HUDEP-2 (cell line): Measurements from ENCODE around the gene APBB2.
A peak's percentile ranks its signal among the peaks of the same experiment; 100 is the strongest.

Experiments used
- DNase-seq, 76 experiments: peaks; one replicate each; lab custom pipeline; 2025; ENCODE audit not compliant: unreplicated experiment in 76 of 76; lab: John Stamatoyannopoulos, UW

Gene APBB2

DNA sequence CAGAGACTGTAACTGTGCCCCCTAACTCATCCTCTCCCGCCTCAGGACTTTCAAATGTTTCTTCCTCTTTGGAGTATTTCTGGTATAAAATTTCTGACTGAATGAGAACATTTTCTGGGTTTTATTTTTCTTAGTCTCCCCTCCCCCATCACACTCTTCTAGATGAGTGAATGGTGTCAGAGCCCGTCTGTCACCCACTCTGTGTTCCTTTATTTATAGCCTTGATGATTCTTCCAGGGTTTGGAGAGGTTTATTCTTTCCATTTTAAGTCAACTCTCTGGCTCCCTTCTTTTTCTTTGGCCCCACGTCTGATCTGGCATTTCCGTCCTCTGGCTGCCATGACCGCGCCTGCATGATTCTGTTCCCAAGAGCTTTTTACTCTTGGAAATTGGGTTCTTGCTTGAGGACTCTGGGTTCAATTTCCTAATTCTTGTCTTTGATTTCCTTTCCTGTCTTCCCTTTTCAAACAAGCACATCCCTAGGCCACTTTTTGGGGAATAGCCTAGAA, 335.7 kb downstream of the APBB2 start:
- DNase-seq = no peak

DNA sequence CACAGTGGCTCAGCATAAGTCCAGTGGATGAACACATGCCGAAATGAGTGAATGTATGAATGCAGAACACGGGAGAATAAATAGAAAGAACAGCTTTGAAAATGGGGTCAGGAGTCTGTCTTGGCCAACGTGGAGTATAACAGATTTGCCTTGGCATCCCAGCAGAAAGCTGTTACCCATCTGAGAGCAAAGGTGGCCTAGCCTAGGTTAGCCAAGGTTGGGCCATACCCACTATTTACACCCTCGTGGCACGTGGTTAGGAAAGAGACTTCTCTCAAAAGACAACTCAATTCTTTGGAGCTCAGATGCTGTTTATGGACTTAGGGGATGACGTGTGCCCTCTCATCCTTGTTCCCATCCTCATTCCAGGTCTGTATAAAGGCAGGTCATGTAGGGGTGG, 337.3 kb downstream of the APBB2 start:
- DNase-seq = no peak

DNA sequence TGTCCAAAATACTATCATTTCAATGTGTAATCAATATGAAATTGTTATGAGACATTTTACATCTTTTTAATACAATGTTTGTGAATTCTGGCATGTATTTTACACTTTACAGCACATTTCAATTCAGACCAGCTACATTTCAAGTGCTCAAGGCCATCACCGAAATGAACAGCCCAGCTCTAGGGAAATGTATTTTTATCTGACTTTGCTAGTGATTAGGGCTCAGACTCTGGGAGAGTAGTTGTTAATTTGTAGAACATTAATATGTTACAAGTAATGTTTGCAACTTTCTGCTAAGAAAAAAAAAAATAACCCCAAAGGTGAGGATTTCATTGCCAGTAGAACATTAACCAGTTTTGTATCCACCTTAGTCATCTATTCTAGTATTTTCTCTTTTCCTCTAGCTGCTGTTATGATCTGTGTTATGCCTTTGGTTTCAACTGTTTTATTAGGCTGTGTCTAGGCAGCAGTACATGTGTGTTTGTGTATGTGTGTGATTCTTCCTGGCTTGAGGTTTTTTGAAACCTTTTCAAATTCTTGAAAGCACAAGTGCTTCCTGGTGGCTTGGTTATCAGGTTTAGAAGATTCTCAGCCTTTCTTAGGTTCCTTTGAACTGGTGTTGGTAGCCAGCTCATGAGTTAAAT, 338.7 kb downstream of the APBB2 start:
- DNase-seq = no peak

DNA sequence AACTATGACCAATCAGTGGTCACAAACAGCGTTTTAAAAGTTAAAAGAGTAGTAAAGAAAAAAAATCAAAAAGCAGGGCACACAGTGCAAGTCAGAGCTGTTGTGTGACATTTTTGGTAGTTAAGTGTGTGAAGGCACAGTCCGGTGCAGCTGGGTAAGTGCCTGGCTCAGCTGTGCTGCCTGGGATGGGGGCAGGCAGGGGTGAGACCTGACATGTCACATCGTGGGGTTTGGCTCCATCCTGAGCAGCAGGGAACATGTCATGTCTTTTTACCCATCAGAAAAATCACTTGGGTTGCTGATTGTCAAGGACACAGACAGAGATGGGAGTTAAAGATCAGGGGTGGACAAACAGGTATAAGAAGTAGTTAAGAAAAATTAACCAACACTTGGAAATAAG, 339.4 kb downstream of the APBB2 start:
- DNase-seq = no peak

DNA sequence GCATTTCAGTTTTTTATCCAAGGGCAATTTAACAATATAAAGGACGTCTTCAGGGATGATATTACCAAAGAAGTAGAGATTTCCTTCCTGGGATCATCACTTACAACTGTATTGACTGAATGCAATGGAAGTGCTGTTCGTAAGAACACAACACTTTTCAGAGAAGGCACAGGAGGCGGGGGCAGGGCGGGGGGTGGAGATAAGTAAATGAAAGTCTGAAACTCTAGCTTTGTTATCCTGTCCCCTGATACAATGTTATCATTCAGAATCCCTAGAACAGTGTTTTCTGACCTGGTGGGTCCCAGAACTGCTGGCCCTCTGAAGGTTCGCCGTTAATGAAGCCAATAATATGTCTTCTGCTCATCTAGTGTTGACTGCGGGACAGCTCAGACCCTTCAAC, 340.0 kb downstream of the APBB2 start:
- DNase-seq = no peak

DNA sequence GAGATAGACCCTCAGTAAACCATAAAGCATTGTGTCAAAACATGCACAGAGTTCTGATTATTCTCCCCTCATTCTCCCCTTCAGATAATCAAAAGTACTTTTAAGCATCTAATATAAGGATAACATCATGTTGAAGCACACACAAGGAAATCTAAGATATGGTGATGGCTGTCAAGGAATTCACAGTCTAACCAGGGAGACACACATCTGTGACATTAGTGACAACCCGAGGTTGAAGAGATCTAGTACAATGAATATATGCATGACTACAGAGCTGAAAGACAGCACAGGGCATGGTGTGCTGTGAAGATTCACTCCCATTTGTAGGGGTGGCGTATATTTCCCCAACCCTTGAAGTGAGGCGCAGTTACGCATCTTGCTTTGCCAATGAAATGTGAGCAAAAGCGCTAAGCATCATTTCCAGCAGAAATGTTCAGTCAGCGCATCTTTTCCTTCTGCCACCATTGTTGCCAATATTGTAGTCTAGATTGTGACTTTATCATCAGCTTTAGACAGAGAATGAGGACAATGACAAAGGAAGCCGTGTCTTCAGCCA, 342.6 kb downstream of the APBB2 start:
- no peak for DNase-seq

DNA sequence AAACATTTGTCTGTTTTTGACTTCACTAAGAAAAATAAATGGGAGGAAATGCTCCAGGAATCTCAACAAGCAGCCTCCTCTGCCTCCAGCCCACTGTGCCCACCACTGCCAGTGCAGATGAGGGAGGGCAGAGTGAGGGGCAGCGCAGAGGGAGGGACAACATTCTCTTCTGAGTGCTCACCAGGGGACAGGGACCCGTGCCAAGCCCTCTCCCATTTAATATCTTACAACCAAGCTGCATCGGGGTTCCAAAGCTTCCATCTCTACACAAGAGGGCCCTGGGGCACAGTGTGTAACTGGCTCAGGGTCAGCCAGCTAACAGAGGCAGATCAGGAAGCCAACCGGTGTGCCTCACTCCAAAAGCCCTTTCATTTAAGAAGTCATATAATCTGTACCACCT, 344.2 kb downstream of the APBB2 start:
- DNase-seq = no peak

DNA sequence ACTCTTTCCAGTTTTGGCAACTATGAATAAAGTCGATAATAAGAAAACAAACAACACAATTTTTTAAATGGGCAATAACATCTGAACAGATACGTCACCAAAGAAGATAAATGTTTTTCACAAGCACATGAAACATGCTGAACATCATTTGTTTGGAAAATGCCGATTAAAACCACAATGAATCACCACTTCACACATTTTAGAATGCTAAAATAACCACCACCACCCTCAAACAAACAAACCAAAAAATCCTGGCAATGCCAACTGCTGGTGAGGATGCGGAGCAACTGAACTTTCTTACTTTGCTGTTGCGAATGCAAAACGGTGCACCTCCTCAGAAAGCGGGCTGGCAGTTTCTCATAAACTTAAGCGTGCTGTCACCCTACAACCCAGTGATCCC, 348.6 kb downstream of the APBB2 start:
- no peak for DNase-seq

DNA sequence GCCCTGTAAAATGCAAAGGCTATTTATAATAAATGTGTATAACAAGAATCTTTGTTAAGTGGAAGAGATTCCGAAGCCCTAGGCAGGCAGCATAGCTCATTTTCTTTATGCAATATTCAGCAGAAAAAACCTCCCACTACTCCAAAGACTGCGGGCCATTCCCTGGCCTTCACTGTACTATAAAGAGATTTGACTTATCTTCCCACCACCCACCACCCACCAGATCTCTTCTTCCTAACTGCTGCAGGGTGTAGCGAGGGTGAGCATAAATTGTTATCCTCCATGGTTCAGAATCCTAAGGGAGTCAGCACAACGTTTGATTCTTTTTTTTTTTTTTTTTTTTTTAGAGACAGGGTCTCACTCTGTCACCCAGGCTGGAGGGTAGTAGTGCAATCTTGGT, 349.8 kb downstream of the APBB2 start:
- no peak for DNase-seq

DNA sequence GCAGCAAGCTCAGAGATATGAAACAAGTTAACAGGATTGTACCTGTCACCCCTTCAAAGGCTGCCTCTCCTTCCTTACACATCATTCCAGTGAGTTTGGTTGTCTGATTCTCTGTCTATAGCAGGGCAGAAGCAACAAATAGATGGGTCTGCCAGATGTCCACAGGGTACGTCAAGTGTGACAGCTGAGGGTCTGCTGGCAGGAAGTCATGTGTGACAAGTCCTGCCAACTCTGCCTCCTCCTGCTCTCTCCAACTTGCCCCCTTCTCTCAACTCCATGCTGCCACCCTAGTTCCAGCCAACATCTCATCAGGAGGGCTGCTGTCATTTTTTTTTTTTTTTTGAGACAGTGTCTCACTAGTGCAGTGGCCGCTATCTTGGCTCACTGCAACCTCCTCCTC, 355.4 kb downstream of the APBB2 start:
- DNase-seq = no peak

DNA sequence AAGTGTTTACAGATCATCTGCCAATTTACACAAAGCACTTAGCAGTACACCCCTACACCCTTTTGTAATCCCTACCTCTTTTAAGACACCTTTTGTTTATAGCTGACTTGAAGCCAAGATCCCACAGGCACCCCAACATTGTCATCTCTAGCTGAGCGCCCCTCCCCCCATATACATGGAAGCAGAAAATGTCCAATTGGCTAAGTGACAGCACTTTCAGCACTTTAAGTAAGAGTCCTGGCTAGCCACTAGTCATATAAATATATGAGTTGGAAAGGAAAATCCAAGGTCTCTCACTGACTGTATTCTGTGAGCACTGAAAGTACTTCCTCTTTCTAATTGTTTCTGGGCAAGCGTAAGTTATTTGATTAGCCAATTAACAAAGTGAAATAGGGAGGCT, 356.4 kb downstream of the APBB2 start:
- no peak for DNase-seq

DNA sequence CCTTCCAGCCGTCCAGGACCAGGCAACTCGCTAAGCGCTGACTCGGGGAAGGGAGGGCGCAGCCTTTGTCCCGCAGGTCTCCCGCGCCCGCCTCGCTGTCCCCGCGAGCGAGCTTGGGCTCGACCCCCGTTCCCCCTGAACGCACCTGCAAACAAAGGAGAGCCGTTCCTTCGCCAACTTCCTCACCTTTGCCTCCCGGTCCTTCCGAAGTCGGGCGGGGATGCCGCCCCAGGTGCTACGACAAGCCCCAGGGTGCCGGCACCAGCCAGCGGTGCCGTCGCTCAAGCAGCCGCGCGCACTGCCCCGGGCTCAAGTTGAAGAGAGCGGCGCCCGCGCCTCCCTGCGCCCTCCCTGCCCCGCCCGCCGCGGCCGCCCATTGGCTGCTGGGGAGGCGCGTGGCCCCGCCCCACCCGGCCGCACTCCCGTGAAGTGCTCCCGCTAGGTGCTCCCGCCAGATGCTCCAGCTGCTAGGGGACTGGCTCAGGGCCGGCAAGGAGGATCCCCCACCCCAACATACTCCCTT, 357.4 kb downstream of the APBB2 start:
- peak in 22 of 76 experiments; percentile 0 to 49 (median 4) for DNase-seq

DNA sequence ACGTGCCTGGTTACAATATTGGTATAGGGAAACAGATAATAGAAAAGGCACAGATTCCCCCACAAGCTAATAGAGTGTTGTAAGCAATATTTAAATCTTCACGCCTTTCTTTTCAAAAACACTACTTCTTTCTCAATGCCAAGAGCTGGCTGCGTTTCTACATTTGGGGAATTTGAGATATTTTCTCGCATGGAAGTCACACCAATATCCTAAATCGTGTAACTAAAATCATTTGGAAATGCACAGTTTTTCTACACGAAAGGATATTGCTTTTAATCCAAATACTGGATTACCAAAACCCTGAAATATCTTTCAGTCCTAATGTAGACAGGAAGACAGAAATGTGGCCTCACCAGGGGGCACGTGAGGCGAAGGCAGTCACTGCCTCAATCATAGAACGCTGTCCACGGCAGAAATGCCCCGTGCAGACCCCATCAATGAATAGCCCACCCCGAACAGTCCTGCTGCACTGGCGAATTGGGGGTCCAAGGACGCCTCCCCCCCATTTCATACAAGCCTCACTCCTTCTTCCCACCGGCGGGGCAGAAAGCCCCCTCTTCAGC, 358.0 kb downstream of the APBB2 start:
- DNase-seq = no peak

DNA sequence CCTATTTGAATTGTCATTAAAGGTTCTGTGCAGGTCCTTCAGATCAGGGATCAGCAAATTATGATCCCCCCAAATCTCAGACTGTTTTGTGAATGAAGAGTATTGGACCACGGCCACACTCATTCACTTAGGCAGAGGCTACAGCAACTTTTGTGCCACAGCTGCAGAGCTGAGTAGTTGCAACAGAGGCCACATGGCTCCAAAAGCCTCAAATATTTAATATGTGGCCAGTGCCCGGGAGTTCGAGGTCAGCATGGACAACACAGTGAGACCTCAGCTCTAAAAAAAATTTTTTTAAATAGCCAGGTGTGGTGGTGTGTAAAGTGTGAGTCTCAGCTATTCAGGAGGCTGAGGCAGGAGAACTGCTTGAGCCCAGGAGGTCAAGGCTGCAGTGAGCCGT, 363.8 kb downstream of the APBB2 start:
- no peak for DNase-seq

DNA sequence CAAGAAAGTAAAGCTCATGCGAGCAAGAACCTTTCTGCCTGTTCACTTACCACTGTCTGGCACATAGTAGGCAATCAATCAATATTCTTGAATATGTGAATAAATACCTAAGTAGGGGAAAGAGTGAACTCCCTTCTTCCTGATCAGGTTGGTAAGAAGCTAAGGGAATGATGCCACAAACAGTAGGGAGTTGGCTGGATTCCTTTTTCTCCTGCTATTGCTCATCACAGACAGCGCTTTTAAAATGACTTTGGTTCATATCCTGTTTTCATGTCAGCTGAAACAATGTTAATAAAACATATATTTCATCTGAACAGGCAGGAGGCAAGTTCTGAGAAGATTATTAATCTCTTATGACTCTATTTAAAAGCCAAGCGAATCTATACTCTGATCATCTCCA, 365.4 kb downstream of the APBB2 start:
- DNase-seq = no peak

DNA sequence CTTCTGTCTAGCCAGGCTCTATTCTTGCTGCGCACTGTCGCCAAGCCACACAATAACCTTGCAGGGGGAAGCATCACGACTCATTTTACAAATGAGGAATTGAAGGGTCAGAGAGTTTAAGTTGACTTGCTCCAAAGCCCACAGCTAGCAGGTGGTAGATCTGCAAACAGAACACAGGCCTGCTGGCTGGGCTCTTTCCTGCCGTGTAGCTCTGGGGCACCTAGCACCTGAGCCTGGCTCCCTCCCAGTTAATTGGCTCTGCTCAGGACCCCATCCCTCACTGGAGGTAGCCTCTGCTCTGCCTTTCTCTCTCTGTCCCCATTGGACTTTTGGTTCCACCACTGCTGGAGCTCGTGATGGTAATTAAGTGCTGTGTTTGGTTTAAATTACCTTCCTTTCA, 366.1 kb downstream of the APBB2 start:
- no peak for DNase-seq

DNA sequence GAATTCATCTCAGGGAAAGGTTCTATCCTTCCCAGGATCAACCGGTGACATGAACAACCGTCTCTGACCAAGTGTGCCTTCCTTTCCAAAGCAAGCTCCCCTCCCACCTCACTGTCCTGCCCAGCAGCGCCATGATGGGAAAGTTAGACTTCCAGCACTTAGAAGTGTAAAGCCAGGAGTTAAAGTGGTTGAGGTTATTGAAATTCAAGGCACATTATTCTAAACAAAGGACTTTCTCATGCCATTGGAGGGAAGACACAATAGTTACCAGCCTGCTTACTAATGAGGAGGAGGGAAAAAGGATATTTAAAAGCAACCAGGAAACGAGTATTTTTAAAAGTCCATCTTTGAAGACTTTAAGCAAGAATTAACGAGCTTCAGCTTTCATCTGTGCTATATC, 367.8 kb downstream of the APBB2 start:
- DNase-seq = no peak

DNA sequence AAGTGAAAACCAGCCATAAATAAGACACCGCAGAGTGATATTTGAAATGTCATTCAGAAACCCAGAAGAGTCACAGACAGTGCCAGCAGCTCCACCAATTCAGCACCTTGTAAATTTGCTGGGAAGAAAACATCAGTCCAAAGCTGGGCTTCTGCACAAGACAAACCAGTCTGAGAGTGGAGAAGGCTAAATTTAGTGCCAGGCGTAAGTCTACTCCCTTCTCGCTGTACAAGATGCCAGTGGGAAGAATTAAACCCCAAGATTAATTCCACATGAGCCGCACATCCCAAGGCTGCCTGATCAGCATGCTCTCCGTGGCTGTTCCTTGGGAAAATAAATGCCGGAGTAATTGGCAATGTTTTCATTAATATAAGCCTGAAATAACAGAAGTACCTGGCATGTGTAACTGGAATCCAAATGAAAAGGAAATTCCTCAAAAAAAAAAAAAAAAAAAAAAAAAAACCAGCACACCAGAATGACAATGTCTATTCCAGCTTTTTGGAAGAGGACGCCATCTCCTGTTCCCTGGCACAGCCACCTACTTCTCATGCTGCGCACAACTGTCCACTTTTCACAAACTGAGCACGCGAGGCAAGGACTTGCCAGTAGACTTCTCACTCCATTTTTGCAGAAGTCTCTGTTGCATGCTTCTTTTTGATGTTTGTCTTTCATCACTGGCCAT, 369.0 kb downstream of the APBB2 start:
- no peak for DNase-seq

DNA sequence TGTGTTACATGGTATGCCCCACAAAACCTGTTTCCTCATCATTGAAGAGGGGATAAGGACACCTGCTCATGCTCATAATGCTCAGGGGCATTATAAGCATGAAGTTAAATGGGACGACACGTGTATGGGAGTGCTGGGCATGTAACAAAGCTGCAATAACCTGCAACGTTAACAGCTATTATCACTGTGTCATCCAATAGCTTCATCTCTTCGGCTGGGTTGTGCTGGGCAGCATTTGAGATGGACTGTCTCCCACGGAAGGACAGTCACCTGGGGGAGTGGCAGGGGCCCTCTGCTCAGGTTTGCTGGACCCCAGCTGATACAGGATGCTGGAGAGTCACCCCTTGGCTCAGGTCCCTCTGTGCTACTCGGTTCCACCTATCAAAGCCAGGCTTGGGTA, 370.1 kb downstream of the APBB2 start:
- no peak for DNase-seq

DNA sequence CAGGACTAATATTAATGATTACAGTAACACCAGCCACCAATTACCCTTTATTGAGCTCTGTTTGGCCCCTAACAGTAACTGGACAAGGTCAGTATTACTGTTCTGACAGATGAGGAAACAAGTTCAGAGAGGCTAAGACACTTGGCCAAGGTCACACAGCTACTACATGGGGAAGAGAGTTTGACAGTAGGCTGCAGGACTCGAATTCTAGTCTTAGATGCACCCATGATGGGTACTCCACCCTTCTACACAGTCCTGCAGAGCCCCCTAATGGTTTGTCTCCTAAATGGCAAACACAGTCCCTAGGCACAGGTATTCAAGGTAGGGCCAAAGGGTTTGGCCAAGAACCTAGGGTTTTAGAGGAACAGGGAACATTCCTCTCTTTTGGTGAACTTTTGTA, 370.6 kb downstream of the APBB2 start:
- peak in 3 of 76 experiments; percentile 1 to 7 (median 2) for DNase-seq

DNA sequence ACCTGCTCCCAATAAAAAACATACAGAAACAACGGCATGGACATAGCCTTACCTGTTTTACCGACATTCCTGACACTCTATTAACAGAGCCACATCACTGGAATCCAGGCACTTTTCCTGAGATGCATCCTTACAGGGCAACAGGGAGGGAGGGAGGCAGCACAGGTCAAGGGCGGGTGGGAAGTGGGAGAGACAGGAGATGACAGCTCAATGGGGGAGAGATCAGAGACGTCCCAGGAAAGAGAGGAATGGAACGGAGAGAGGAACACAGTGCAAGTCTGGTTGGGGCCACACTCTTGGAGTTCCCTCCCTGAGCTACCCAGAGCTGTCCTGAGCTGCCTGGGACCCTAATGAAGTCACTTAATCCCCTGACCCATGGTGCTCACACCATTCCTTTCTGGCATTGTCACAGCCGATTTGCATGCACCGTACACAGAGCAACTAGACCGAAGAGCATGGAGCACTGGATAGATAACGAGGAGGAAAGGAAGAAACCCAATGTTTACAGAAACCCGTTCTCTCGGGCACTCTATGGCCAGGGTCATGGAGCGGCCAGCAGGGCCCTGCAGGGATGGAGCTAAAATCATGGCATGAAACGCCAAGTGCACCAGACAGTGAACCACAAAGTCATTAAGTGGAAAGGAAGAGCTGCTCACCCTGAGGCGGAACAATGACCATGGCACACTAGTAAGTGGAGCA, 371.5 kb downstream of the APBB2 start:
- DNase-seq = no peak
